Activated CD8-positive, alpha-beta T cell treated with anti-CD3 and anti-CD28 coated beads for 36 hours (primary cell): ENCODE results near the gene RAPGEF5. TPM values are rescaled to one million over a fixed set of nuclear protein-coding genes. Genes with fewer than 3 reads are reported as not detected.

Source experiments
- ATAC-seq: fragments of 200-7000 bp; cut with Tn5 transposase; one replicate; pipeline ENCODE4 v1.10.0; 2021; ENCODE audit warnings: mild to moderate bottlenecking, moderate library complexity
- CTCF ChIA-PET: fragments of 350-600 bp; sonication (Branson Sonifier 250); formaldehyde crosslinking; loops from one replicate; lab custom pipeline; 2021; ENCODE audit warnings: antibody characterized with exemption; lab: Charles Lee
- POLR2A ChIA-PET: fragments of 350-600 bp; sonication (Branson Sonifier 250); formaldehyde crosslinking; loops from one replicate; lab custom pipeline; 2021; ENCODE audit warnings: antibody characterized with exemption; lab: Charles Lee
- DNase-seq: peaks from one replicate; pipeline ENCODE4 v3.0.0-alpha.2; 2020
- H3K27ac Mint-ChIP-seq: one replicate; pipeline ENCODE4 v1.8.0; 2021; ENCODE audit warnings: mild to moderate bottlenecking, mixed read lengths
- H3K27me3 Mint-ChIP-seq: one replicate; pipeline ENCODE4 v1.8.0; 2021; ENCODE audit warnings: mixed read lengths
- H3K36me3 Mint-ChIP-seq: one replicate; pipeline ENCODE4 v1.8.0; 2021; ENCODE audit warnings: low read depth, mixed read lengths
- H3K4me1 Mint-ChIP-seq: one replicate; pipeline ENCODE4 v1.8.0; 2021; ENCODE audit warnings: low read depth, mixed read lengths
- H3K4me3 Mint-ChIP-seq: one replicate; pipeline ENCODE4 v1.8.0; 2021; ENCODE audit warnings: mild to moderate bottlenecking, moderate library complexity, mixed read lengths
- H3K9me3 Mint-ChIP-seq: one replicate; pipeline ENCODE4 v1.8.0; 2021; ENCODE audit warnings: mixed read lengths
- CTCF ChIP-seq: fragments of 200-600 bp; IDR thresholded peaks from one replicate; pipeline ENCODE4 v1.8.0; 2022; ENCODE audit warnings: antibody characterized with exemption, mild to moderate bottlenecking
- intact Hi-C: fragments of 100-400 bp; cut with micrococcal nuclease; formaldehyde crosslinking; loops from one replicate; pipeline ENCODE4 v1.10.0; 2022
- total RNA-seq, 2 experiments: library from RNA; stranded (reverse); gene quantifications; one replicate each; pipeline ENCODE4 v1.2.3, GENCODE V29; 2021

RAPGEF5 gene
- total RNA-seq, 2 experiments from 2014 or later = 0.92 to 0.99 TPM

- intact Hi-C loops = no loop called here
- peaks cover 5% of the 10 kb centered on the region for H3K27me3 Mint-ChIP-seq
Measured at GRCh38 chr7:22210967-22211366, 146.0 kb downstream of the RAPGEF5 start.

GRCh38 chr7:22210355-22210754 lies 146.6 kb downstream of the RAPGEF5 start:
- ChIA-PET CTCF (no interaction called here), POLR2A (no interaction called here)
- H3K4me1 Mint-ChIP-seq = no peaks in the 10 kb centered on the region
- H3K27me3 Mint-ChIP-seq = peaks cover 5% of the 10 kb centered on the region
- intact Hi-C loops = no loop called here
- DNase-seq = peak; percentile 4
- peak; percentile 45 for ATAC-seq
- no peak overlapping the region for H3K4me3 Mint-ChIP-seq
- H3K27ac Mint-ChIP-seq = no peak overlapping the region
- no peaks in the 10 kb centered on the region for H3K9me3 Mint-ChIP-seq
- TF ChIP-seq CTCF = no peak
- H3K36me3 Mint-ChIP-seq = no peaks in the 10 kb centered on the region

More at GRCh38 chr7:22210967-22211366, 146.0 kb downstream of the RAPGEF5 start:
- DNase-seq (no peak), ATAC-seq (no peak)
- no peaks in the 10 kb centered on the region for H3K9me3 Mint-ChIP-seq
- H3K36me3 Mint-ChIP-seq = no peaks in the 10 kb centered on the region
- TF ChIP-seq CTCF = no peak
- CTCF ChIA-PET = no interaction called here
- no peak overlapping the region for H3K4me3 Mint-ChIP-seq
- POLR2A ChIA-PET = no interaction called here
- no peaks in the 10 kb centered on the region for H3K4me1 Mint-ChIP-seq
- no peak overlapping the region for H3K27ac Mint-ChIP-seq

GRCh38 chr7:22208799-22209198 lies 148.2 kb downstream of the RAPGEF5 start:
- ATAC-seq (no peak), DNase-seq (no peak)
- ChIA-PET POLR2A (no interaction called here), CTCF (no interaction called here)
- Mint-ChIP-seq H3K4me1 (no peaks in the 10 kb centered on the region), H3K27me3 (peaks cover 2% of the 10 kb centered on the region), H3K9me3 (no peaks in the 10 kb centered on the region), H3K4me3 (no peak overlapping the region), H3K36me3 (no peaks in the 10 kb centered on the region), H3K27ac (no peak overlapping the region)
- no peak for TF ChIP-seq CTCF
- intact Hi-C loops = no loop called here

- Mint-ChIP-seq H3K9me3 (no peaks in the 10 kb centered on the region), H3K27ac (no peak overlapping the region), H3K36me3 (no peaks in the 10 kb centered on the region), H3K4me1 (no peaks in the 10 kb centered on the region), H3K4me3 (no peak overlapping the region), H3K27me3 (peaks cover 2% of the 10 kb centered on the region)
- ChIA-PET CTCF (interaction anchor here (0.7 kb wide), 1 partner anchor 98 kb away, joined by 5 read pairs; no protein-coding TSS in a partner anchor), POLR2A (interaction anchor here (0.5 kb wide), 1 partner anchor 74 kb away, joined by 3 read pairs; no protein-coding TSS in a partner anchor)
- no peak for TF ChIP-seq CTCF
- ATAC-seq = no peak
- DNase-seq = no peak
- intact Hi-C loops = no loop called here
Measured at GRCh38 chr7:22207724-22208225, 149.2 kb downstream of the RAPGEF5 start.

- H3K36me3 Mint-ChIP-seq = no peaks in the 10 kb centered on the region
- ATAC-seq (no peak), DNase-seq (no peak)
- intact Hi-C loops = no loop called here
- no peaks in the 10 kb centered on the region for H3K27me3 Mint-ChIP-seq
- CTCF ChIA-PET = interaction anchor here (0.7 to 1.4 kb wide), 3 partner anchors 9 to 27 kb away, joined by 3 read pairs; no protein-coding TSS in a partner anchor
- no peak overlapping the region for H3K4me3 Mint-ChIP-seq
- POLR2A ChIA-PET = no interaction called here
- no peaks in the 10 kb centered on the region for H3K4me1 Mint-ChIP-seq
- H3K27ac Mint-ChIP-seq = no peak overlapping the region
- no peaks in the 10 kb centered on the region for H3K9me3 Mint-ChIP-seq
- no peak for TF ChIP-seq CTCF
Measured at GRCh38 chr7:22205631-22206030, 151.3 kb downstream of the RAPGEF5 start.
